Ovary (tissue), 3 donors: ENCODE data around the gene SMAP1.

Source experiments
- CTCF ChIP-seq, 3 donors: fragments of 450-650 bp in 2 of 3; fragments of 200-600 bp in 1 of 3; IDR thresholded peaks; one replicate each; pipeline versions ENCODE4 v1.5.1 to v1.8.0; 2016 to 2022; ENCODE audit warnings: antibody characterized with exemption in 3 of 3, mild to moderate bottlenecking in 1 of 3
- POLR2A ChIP-seq: fragments of 450-650 bp; IDR thresholded peaks from one replicate; pipeline ENCODE4 v1.6.1; 2017; ENCODE audit warnings: antibody characterized with exemption, mild to moderate bottlenecking, moderate library complexity
- donor health status: DM: no; HTN: no; CAD: no.

DNA sequence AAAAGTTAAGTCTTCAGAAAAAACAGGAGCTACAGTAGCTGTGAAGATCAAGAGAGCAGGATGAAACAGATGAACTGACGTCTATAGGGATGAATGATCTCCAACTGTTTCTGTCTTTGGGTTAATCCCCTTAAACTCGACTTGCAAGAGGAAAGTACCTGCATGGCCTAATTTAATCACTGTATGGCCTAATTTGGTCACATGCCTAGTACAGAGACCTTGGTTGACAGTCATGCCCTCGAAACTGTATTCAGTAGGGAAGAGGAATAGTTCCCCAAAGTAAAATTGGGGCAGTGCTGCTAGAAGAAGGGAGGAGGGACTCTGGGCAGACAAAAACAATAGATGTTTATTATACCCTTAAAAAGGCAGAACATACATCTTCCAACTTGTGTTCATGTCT is 10.0 kb upstream of the SMAP1 start:
- no peak for TF ChIP-seq CTCF (IDR thresholded peaks at IDR 0.05)
- no peak for TF ChIP-seq POLR2A
